Measurements from ENCODE around the gene AXL.
A peak's percentile ranks its signal among the peaks of the same experiment; 100 is the strongest.

Gene AXL

DNA sequence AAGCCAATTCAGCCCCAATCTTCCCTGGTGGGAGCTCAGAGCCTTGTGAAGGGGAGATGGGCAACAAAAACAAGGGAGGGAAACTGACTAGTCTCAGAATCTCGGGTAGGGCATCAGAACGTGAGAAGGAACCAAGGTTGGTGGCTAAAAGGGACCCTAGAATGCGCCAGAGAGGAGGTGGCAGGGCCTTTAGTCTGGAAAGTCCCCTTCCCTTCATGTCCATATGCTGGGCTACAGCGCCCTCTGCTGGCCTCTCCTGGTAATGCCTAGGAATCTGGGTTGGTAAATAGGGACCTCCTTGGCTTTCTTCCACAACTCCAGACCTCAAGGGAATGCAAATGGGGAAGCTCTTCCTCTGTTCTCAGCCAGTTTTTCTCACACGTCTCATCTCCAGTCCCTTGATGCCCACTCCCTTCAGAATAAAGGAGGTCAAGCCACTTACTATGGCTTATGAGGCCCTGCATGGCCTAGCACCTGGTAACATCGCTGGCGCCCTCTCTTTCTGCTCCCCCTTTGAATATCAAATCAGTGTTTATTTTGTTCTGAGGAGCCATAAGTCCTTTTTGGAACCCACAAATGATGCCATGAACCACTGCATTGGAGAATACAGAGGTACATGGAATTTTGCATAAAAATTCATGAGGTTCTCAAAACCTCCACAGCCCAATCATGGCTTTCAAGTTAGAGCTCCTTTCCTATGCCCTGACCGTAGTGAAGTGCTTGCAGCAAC, 89.6 kb downstream of the AXL start:
- peak; percentile 70 for DNase-seq (ENCODE audit: low spot score)

DNA sequence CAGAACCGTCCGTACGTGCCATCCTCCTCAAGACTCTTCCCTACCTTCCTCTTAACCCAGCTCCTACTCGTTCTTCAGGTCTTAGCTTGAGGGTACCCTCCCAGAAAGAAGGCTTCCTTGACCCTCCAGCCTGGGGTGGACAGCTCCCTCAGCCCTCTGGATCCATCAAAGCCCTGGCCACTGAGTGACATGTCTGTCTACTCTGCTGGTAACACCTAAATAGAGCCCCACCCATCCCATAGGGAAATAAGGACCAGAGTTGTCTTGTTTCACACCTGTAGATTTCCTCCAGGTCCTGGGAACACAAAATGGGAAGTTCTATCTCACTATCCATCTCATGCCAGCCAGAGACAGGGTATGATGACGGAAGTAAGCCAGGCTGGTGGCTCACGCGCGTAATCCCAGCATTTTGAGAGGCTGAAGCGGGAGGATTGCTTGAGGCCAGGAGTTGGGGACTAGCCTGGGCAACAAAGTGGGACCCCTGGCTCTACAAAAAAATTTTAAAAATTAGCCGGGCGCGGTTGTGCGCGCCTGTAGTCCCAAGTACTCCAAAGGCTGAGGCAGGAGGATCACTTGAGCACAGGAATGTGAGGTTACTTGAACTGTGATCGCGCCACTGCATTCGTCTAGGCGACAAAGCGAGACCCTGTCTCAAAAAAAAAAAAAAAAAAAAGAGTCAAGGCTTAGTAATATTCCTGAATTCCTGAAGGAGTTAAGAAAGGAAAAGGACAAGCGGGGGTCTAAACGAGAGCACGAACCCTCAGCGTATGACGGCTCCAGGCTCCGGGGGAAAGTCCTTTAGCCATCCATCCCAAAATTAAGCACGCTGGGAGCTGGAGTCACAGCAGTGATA, 90.4 kb downstream of the AXL start:
- no peak for DNase-seq (ENCODE audit: low spot score)

DNA sequence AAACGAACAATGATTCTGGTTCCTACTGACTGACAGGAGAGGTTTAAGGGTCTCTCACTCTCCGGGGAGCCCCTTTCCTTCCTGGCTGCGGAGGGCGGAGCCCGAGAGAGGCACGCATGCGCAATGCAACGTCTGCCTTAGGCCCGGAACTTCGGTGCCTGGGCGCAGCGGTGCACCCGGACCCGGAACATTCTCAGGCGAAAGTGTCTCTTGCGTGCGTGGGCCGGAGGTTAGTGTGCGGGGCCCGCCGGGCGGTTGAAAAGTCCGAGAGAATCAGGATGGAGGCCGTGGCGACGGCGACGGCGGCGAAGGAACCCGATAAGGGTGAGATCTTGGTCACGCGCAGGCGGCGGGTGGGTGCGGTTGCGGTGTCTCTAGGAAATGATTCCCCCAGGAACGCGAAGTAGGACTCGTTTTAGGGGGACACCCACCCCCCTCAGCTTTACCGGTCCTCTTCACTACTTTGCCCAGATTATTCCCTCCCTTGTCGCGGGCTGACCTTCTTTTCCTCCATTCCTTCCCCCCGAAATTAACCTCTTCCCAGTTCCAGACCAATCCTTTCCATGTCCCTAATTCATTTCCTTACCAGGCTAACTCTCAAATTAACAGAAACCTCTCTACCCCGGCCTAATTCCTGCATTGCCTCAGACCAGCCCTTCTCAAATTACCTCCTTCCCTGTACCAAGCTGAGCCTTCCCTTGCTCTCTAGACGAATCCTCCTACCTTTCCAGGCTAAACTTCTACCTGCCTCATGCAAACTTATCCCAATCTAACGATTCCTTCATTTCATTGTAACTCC, 91.2 kb downstream of the AXL start, which contains the start of gene CCDC97:
CCDC97 (plus strand) TSS at position 140 of the 799 bp plus-strand sequence; CDS start at position 279, 139 bp downstream.
- peak; percentile 83 for DNase-seq (ENCODE audit: low spot score)

- DNase-seq (ENCODE audit: low spot score) = no peak
These were observed 92.0 kb downstream of the AXL start for GRCh38 chr19:41311072-41311471.
